ENCODE measurements around the gene ARMC2. TPM values are rescaled to one million over a fixed set of nuclear protein-coding genes. Genes with fewer than 3 reads are reported as not detected.

The ARMC2 gene
- total and polyA plus RNA-seq, 8 donors: 1.4 to 4.1 (median 2.4) TPM

DNA sequence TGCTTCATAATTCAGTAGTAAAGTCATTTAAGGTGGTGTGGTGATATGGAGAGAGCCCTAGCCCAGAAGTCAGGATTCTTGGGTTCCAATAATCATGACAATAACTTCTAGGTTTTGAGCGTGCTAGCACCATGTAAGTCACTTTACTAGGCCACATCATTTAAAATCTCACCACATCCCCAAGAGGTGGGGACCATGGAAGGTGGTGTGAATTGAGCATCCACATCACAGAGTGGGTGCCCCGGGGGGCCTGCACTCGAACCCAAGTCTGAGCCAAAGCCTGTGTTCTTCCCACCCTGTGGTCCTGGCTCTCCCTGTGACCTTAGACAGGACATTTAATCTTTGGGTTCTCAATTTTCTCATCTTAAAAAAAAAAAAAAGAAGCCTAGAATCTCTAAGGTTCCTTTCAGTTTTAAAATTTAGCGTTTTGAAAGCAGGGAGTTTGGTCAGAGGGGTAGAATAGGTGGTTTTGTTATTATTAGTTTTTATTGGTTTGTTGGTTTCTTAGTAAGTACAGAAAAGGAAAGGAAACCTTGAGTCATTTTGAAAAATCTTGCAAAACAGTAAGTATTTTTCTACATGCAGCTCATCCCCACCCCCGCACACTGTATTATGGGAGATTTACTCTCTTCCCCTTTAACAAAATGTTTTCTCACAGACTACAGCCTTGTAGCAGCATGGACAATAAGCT, 26.4 kb downstream of the ARMC2 start:
- peaks cover 0 to 3% (median 0%) of the 10 kb centered on the region in 3 donors for H3K4me1 ChIP-seq
- TF ChIP-seq, protein P1, sequence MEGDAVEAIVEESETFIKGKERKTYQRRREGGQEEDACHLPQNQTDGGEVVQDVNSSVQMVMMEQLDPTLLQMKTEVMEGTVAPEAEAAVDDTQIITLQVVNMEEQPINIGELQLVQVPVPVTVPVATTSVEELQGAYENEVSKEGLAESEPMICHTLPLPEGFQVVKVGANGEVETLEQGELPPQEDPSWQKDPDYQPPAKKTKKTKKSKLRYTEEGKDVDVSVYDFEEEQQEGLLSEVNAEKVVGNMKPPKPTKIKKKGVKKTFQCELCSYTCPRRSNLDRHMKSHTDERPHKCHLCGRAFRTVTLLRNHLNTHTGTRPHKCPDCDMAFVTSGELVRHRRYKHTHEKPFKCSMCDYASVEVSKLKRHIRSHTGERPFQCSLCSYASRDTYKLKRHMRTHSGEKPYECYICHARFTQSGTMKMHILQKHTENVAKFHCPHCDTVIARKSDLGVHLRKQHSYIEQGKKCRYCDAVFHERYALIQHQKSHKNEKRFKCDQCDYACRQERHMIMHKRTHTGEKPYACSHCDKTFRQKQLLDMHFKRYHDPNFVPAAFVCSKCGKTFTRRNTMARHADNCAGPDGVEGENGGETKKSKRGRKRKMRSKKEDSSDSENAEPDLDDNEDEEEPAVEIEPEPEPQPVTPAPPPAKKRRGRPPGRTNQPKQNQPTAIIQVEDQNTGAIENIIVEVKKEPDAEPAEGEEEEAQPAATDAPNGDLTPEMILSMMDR (IDR thresholded peaks at IDR 0.05): no peak
- peak overlapping the region in 2 of 4 donors; percentile 25 to 59 for H3K27ac ChIP-seq
- H3K36me3 ChIP-seq: no peaks in the 10 kb centered on the region
- peak in 3 of 4 donors; percentile 35 to 66 (median 53) for ATAC-seq
- H3K4me3 ChIP-seq: no peak overlapping the region
- DNase-seq: no peak
- no peaks in the 10 kb centered on the region for H3K27me3 ChIP-seq
- no peaks in the 10 kb centered on the region for H3K9me3 ChIP-seq
- 86 to 91% methylated on average over 5 of the region's 5 CpGs for WGBS, 2 donors
- no peak for FAIRE-seq
- intact Hi-C loops (cut with DNase I): no loop called here

DNA sequence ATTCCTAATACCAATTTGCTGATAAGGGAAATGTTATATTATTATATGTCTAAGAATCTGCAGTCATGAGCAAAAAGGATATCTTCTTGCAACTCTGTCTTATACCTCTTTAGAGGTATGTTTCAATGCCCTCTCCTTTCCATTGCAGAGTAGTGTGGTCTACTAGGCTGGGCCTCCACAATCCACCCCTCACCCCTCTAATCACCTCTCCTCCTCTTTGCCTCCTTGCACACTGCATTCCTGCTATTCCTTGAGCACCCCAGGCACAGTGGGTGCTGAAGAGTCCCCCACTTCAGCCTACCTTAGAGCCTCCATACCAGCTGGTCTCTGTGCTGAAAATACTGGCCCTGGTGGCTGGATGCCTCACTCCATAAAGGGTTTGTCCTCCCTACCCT, 26.9 kb downstream of the ARMC2 start:
- no peak overlapping the region for H3K27ac ChIP-seq
- H3K9me3 ChIP-seq: no peaks in the 10 kb centered on the region
- intact Hi-C loops (cut with DNase I): no loop called here
- no peak overlapping the region for H3K4me3 ChIP-seq
- TF ChIP-seq, protein P1 (IDR thresholded peaks at IDR 0.05): no peak
- no peaks in the 10 kb centered on the region for H3K27me3 ChIP-seq
- no peaks in the 10 kb centered on the region for H3K36me3 ChIP-seq
- FAIRE-seq: no peak
- peaks cover 0 to 3% (median 0%) of the 10 kb centered on the region in 3 donors for H3K4me1 ChIP-seq
- DNase-seq: no peak
- ATAC-seq: no peak

DNA sequence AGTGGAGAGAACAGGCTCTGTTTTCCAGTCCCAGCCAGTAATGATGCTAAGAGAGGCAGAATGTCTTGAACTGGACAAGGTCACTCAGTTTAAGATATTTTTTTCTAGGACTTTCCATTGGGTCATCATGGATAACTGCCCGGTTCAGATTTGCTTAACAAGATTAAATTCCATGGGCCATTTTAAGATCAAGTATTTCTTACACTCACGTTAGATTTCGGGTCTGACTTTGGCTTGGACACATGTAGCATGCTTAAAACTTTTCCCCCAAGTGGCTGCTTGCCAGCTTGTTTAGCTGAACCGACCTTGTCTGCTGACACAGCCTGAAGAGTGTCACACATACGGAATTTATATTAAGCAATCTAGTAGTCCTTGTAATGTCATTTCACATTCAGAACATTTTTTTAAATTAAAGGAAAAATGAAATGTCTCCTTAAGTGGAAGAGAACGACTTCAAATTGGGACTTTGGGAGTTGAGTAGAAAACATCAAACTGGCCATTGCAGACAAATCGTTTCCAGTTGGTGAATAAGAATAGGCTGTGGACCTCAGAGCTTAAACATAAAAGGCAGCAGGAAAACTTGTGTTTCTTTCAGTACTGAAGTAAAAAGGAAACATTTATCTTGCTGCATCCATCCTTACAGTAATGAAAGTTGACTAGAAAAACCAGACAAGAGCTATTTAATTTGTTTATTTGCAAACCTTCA, 29.0 kb downstream of the ARMC2 start:
- Histone ChIP-seq H3K27ac (peak overlapping the region in 2 of 4 donors; percentile 4 to 28), H3K4me1 (peaks cover 0 to 3% (median 0%) of the 10 kb centered on the region in 3 donors), H3K27me3 (no peaks in the 10 kb centered on the region), H3K9me3 (no peaks in the 10 kb centered on the region), H3K36me3 (no peaks in the 10 kb centered on the region), H3K4me3 (no peak overlapping the region)
- TF ChIP-seq, protein P1 (IDR thresholded peaks at IDR 0.05): no peak
- no peak for FAIRE-seq
- WGBS, 2 donors: 40 to 45% methylated on average over 7 of the region's 7 CpGs
- DNase-seq: peak in 4 of 6 donors; percentile 19 to 58 (median 46)
- peak; percentile 46 to 74 (median 64) for ATAC-seq
- intact Hi-C loops (cut with DNase I): no loop called here

DNA sequence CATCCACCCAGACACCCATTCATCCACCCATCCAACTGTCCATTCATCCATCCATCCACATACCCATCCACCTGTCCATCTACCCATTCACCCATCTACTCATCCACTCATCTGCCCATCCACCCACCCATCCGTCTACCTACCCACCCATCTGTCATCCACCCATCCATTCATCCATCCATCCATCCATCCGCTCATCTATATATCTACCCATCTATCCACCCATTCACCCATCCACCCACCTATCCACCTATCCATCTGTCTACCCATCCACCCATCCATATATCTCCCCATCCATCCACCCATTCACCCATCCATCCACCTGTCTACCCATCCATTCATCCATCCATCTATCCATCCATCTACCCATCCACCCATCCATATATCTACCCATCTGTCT, 30.7 kb downstream of the ARMC2 start:
- Histone ChIP-seq H3K36me3 (no peaks in the 10 kb centered on the region), H3K4me1 (peaks cover 0 to 3% (median 0%) of the 10 kb centered on the region in 3 donors), H3K9me3 (no peaks in the 10 kb centered on the region), H3K27me3 (no peaks in the 10 kb centered on the region), H3K4me3 (no peak overlapping the region), H3K27ac (no peak overlapping the region)
- FAIRE-seq (no peak), ATAC-seq (no peak), DNase-seq (no peak)
- 93 to 98% methylated on average over 2 of the region's 2 CpGs for WGBS, 2 donors
- intact Hi-C loops (cut with DNase I): no loop called here
- TF ChIP-seq, protein P1 (IDR thresholded peaks at IDR 0.05): no peak

DNA sequence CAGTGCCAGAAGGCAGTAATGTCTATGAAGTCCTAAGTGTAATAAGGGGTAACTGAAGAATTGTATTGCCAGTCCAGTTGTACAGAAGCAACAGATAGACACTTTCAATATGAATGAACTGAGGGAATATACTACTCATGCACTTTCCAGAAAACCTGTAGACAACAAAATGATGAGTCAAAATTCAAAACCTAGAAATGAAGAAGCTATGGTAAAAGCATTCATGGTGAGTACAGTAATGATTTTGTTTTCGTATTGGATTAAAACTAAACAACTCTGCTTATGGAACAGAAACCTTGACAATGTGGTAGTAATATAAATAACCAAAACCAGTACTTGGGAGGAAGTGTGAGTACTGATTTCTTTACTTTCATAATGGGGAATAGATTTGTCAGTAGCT, 35.0 kb downstream of the ARMC2 start:
- ATAC-seq: no peak
- WGBS, 2 donors: 91 to 94% methylated on average over 1 of the region's 1 CpG
- peak; percentile 5 for FAIRE-seq
- Histone ChIP-seq H3K27me3 (no peaks in the 10 kb centered on the region), H3K4me3 (no peak overlapping the region), H3K27ac (no peak overlapping the region), H3K9me3 (no peaks in the 10 kb centered on the region), H3K36me3 (no peaks in the 10 kb centered on the region), H3K4me1 (no peaks in the 10 kb centered on the region)
- intact Hi-C loops (cut with DNase I): no loop called here
- no peak for DNase-seq
- TF ChIP-seq, protein P1 (IDR thresholded peaks at IDR 0.05): no peak
